Measurements from ENCODE around the gene WNT5B. TPM values are rescaled to one million over a fixed set of nuclear protein-coding genes. Genes with fewer than 3 reads are reported as not detected.

Gene WNT5B
- polyA plus RNA-seq, 1 donor = 8.5 TPM

DNA sequence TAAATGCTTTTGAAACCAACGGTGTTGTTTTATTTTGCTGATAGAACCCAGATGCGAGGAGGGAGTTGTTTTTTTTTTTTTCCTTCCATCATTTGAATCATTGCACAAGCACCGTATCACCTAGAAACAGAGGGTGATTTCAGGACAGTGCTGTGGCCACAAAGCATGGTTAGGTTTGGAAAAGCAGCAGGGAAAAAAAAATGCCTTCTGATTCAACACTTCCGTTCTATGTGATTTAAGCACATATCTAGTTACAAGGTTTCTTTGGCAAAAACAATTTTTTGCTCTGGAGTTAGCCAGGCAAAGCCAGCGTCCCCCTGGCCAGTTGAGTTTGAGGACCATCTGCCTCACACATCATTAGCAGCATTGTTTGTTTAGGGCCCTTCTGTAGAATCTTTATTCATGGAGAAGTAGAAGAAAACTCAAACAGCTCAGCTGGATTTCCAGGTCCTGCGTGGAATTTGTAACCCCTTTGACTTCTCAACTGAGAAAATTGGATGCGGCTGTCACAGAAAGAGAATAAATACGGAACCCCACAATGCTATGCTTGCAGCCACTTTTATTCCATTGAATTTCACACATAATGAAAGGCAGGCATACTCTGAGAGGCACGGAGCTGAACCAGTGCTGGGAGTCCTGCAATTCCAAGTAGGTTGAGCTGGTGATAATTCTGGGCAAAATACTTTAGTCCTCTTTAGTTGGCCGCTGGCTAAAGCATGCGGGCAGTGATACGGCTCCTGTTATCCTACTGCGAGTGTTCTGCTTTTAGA, 17.0 kb upstream of the WNT5B start:
- Histone ChIP-seq H3K4me1 (ENCODE audit: control insufficient read depth, insufficient read depth, low read length) (no peaks in the 10 kb centered on the region), H3K9me3 (ENCODE audit: control insufficient read depth, low read depth, low read length) (no peaks in the 10 kb centered on the region), H3K36me3 (ENCODE audit: control insufficient read depth, insufficient read depth, low read length) (no peaks in the 10 kb centered on the region), H3K4me3 (ENCODE audit: low read length) (no peak overlapping the region), H3K27ac (ENCODE audit: low read length) (no peak overlapping the region), H3K27me3 (ENCODE audit: control insufficient read depth, insufficient read depth, low read length) (no peaks in the 10 kb centered on the region)
- 86% methylated on average over 5 of the region's 13 CpGs for WGBS (ENCODE audit: insufficient coverage, low lambda C conversion rate)
- no peak for DNase-seq

DNA sequence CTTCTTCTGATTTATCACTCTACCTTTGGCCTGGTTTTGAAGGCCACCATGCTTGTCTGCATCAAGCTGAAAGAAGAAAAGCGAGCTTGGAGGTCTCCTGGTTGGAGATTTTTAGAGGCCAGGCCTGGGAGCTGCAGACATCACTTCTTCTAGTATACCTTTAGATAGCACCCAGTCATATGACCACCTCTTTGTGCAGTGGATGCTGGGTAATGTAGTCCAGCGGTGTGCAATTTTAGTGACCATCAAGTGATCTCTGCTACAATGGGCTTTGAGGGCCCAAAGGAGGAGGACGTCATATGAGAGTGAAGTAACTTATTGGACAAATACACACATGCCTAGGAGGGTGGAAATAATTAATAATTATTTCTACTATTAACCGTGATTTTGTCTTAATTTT, 15.2 kb upstream of the WNT5B start:
- H3K9me3 ChIP-seq (ENCODE audit: control insufficient read depth, low read depth, low read length) = no peaks in the 10 kb centered on the region
- no peaks in the 10 kb centered on the region for H3K27me3 ChIP-seq (ENCODE audit: control insufficient read depth, insufficient read depth, low read length)
- H3K4me3 ChIP-seq (ENCODE audit: low read length) = no peak overlapping the region
- DNase-seq = no peak
- H3K4me1 ChIP-seq (ENCODE audit: control insufficient read depth, insufficient read depth, low read length) = peaks cover 4% of the 10 kb centered on the region
- 100% methylated on average over 2 of the region's 4 CpGs for whole genome bisulfite sequencing (ENCODE audit: insufficient coverage, low lambda C conversion rate)
- no peaks in the 10 kb centered on the region for H3K36me3 ChIP-seq (ENCODE audit: control insufficient read depth, insufficient read depth, low read length)
- no peak overlapping the region for H3K27ac ChIP-seq (ENCODE audit: low read length)

- Histone ChIP-seq H3K36me3 (ENCODE audit: control insufficient read depth, insufficient read depth, low read length) (no peaks in the 10 kb centered on the region), H3K4me3 (ENCODE audit: low read length) (no peak overlapping the region), H3K27me3 (ENCODE audit: control insufficient read depth, insufficient read depth, low read length) (no peaks in the 10 kb centered on the region), H3K4me1 (ENCODE audit: control insufficient read depth, insufficient read depth, low read length) (peaks cover 8% of the 10 kb centered on the region), H3K27ac (ENCODE audit: low read length) (no peak overlapping the region), H3K9me3 (ENCODE audit: control insufficient read depth, low read depth, low read length) (no peaks in the 10 kb centered on the region)
- no peak for DNase-seq
- WGBS (ENCODE audit: insufficient coverage, low lambda C conversion rate) = no CpG with 5 or more reads among the region's 6 CpGs
Measured at GRCh38 chr12:1614360-1614759, 14.7 kb upstream of the WNT5B start.

- H3K27me3 ChIP-seq (ENCODE audit: control insufficient read depth, insufficient read depth, low read length) = no peaks in the 10 kb centered on the region
- H3K9me3 ChIP-seq (ENCODE audit: control insufficient read depth, low read depth, low read length) = no peaks in the 10 kb centered on the region
- no peaks in the 10 kb centered on the region for H3K36me3 ChIP-seq (ENCODE audit: control insufficient read depth, insufficient read depth, low read length)
- no peak for DNase-seq
- no CpG with 5 or more reads among the region's 16 CpGs for WGBS (ENCODE audit: insufficient coverage, low lambda C conversion rate)
- H3K4me1 ChIP-seq (ENCODE audit: control insufficient read depth, insufficient read depth, low read length) = peaks cover 8% of the 10 kb centered on the region
- no peak overlapping the region for H3K4me3 ChIP-seq (ENCODE audit: low read length)
- H3K27ac ChIP-seq (ENCODE audit: low read length) = no peak overlapping the region
Measured at GRCh38 chr12:1616233-1617066, 12.6 kb upstream of the WNT5B start.

DNA sequence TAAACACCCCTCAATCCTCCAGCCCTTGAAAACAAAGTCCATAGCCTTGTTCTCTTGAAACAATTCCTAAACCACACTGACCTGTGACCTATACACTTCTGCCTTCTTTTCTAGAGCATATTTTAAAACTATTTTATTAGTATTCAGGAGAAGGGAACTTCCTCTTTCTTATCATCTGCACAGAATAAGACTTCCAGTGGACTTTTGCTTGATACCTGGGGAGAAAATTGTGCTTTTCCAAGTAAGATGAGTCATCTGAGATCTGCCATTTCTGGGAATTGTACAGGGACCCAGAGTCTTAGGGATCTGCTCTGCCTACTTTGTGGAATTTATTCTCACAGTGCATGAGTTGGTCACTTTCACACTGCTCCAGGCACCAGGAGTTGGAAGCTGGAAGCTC, 10.5 kb upstream of the WNT5B start:
- Histone ChIP-seq H3K36me3 (ENCODE audit: control insufficient read depth, insufficient read depth, low read length) (no peaks in the 10 kb centered on the region), H3K27me3 (ENCODE audit: control insufficient read depth, insufficient read depth, low read length) (no peaks in the 10 kb centered on the region), H3K9me3 (ENCODE audit: control insufficient read depth, low read depth, low read length) (no peaks in the 10 kb centered on the region), H3K4me3 (ENCODE audit: low read length) (no peak overlapping the region), H3K4me1 (ENCODE audit: control insufficient read depth, insufficient read depth, low read length) (peaks cover 8% of the 10 kb centered on the region), H3K27ac (ENCODE audit: low read length) (peak overlapping the region; percentile 33)
- peak; percentile 30 to 74 for DNase-seq

GRCh38 chr12:1619159-1619558, 9.9 kb upstream of the WNT5B start:
- 80% methylated on average over 2 of the region's 4 CpGs for WGBS (ENCODE audit: insufficient coverage, low lambda C conversion rate)

GRCh38 chr12:1619587-1619986, 9.4 kb upstream of the WNT5B start:
- H3K4me1 ChIP-seq (ENCODE audit: control insufficient read depth, insufficient read depth, low read length) = peaks cover 8% of the 10 kb centered on the region
- WGBS (ENCODE audit: insufficient coverage, low lambda C conversion rate) = 90% methylated on average over 2 of the region's 8 CpGs
- no peak overlapping the region for H3K4me3 ChIP-seq (ENCODE audit: low read length)
- H3K27me3 ChIP-seq (ENCODE audit: control insufficient read depth, insufficient read depth, low read length) = no peaks in the 10 kb centered on the region
- H3K36me3 ChIP-seq (ENCODE audit: control insufficient read depth, insufficient read depth, low read length) = no peaks in the 10 kb centered on the region
- DNase-seq = no peak
- no peak overlapping the region for H3K27ac ChIP-seq (ENCODE audit: low read length)
- H3K9me3 ChIP-seq (ENCODE audit: control insufficient read depth, low read depth, low read length) = no peaks in the 10 kb centered on the region

More at GRCh38 chr12:1619159-1619558, 9.9 kb upstream of the WNT5B start:
- DNase-seq = no peak
- no peaks in the 10 kb centered on the region for H3K9me3 ChIP-seq (ENCODE audit: control insufficient read depth, low read depth, low read length)
- no peaks in the 10 kb centered on the region for H3K36me3 ChIP-seq (ENCODE audit: control insufficient read depth, insufficient read depth, low read length)
- H3K27ac ChIP-seq (ENCODE audit: low read length) = no peak overlapping the region
- H3K4me1 ChIP-seq (ENCODE audit: control insufficient read depth, insufficient read depth, low read length) = peaks cover 8% of the 10 kb centered on the region
- no peaks in the 10 kb centered on the region for H3K27me3 ChIP-seq (ENCODE audit: control insufficient read depth, insufficient read depth, low read length)
- H3K4me3 ChIP-seq (ENCODE audit: low read length) = no peak overlapping the region

GRCh38 chr12:1620092-1620491, 8.9 kb upstream of the WNT5B start:
- Histone ChIP-seq H3K27ac (ENCODE audit: low read length) (no peak overlapping the region), H3K9me3 (ENCODE audit: control insufficient read depth, low read depth, low read length) (no peaks in the 10 kb centered on the region), H3K4me3 (ENCODE audit: low read length) (no peak overlapping the region), H3K36me3 (ENCODE audit: control insufficient read depth, insufficient read depth, low read length) (no peaks in the 10 kb centered on the region), H3K27me3 (ENCODE audit: control insufficient read depth, insufficient read depth, low read length) (no peaks in the 10 kb centered on the region), H3K4me1 (ENCODE audit: control insufficient read depth, insufficient read depth, low read length) (peaks cover 8% of the 10 kb centered on the region)
- no CpG with 5 or more reads among the region's 1 CpG for WGBS (ENCODE audit: insufficient coverage, low lambda C conversion rate)
- no peak for DNase-seq

DNA sequence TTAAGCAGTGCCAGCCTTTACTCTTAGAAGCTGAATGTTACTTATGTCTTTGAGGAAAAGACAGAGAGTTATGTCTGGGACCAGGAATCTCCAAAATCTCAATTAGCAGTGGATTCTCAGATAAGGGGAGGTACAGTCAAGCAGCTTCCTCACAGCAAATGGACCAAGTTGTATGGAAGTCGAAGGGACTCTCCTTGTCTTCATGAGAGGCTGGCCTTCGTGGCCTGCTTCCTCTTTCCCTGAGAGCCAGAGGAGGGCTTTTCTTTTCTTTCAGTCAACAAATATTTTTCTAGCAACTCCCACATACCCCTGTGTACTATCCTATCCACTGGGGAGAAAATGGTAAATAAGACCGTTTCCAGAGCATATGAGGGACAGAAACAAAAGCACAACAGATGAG, 6.6 kb upstream of the WNT5B start:
- no peak for DNase-seq
- Histone ChIP-seq H3K27ac (ENCODE audit: low read length) (no peak overlapping the region), H3K9me3 (ENCODE audit: control insufficient read depth, low read depth, low read length) (no peaks in the 10 kb centered on the region), H3K36me3 (ENCODE audit: control insufficient read depth, insufficient read depth, low read length) (no peaks in the 10 kb centered on the region), H3K4me1 (ENCODE audit: control insufficient read depth, insufficient read depth, low read length) (peaks cover 8% of the 10 kb centered on the region), H3K4me3 (ENCODE audit: low read length) (no peak overlapping the region), H3K27me3 (ENCODE audit: control insufficient read depth, insufficient read depth, low read length) (no peaks in the 10 kb centered on the region)
- no CpG with 5 or more reads among the region's 3 CpGs for WGBS (ENCODE audit: insufficient coverage, low lambda C conversion rate)

DNA sequence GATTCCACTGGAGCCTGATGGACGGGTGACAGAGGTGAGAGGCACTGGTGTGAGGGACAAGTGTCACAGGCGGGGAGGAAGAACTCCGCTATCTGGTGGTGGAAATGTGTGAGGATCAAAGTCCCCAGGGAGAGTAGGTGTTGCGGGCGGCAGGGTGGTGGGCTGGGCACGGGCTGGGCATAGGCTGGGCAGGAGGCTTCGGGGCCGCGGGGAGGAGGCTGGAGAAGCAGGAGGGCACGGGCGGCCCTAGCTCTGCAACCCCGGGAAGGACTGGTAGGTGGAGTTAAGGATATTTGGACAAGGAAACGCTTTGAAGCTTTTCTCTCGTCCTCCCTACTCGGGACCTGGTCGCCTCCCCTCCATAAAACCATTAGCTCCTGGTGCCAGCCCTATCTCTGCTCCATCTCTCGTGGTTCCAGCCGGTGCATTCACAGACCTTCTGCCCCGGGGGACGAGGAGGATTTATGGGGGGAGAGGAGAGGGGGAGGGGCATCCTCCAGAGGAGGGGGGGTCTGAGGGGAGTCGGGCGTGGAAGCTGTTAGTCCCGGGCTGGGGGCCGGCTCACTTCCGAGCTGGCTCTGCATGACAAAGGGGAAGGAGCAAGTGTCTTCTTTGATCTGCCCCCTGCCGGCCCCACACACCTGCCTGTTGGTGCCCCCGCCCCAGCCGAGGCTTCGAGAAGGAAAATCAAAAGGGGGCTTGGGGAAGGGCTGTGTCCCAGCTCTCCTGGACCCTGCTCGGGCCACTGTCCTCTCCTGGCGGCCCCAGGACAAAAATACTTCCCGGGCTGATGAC, 504 bp downstream of the WNT5B start:
- Histone ChIP-seq H3K36me3 (ENCODE audit: control insufficient read depth, insufficient read depth, low read length) (no peaks in the 10 kb centered on the region), H3K4me1 (ENCODE audit: control insufficient read depth, insufficient read depth, low read length) (peaks cover 51% of the 10 kb centered on the region), H3K9me3 (ENCODE audit: control insufficient read depth, low read depth, low read length) (no peaks in the 10 kb centered on the region), H3K27me3 (ENCODE audit: control insufficient read depth, insufficient read depth, low read length) (peaks cover 11% of the 10 kb centered on the region), H3K4me3 (ENCODE audit: low read length) (peak overlapping the region; percentile 40), H3K27ac (ENCODE audit: low read length) (no peak overlapping the region)
- peak; percentile 39 to 78 for DNase-seq
- WGBS (ENCODE audit: insufficient coverage, low lambda C conversion rate) = no CpG with 5 or more reads among the region's 32 CpGs
